SK-N-MC (cell line): ENCODE measurements around the gene ACLY.
"Not testable (repeated sequence)": the region's sequence is repeated elsewhere in the genome, so short reads cannot be mapped to it uniquely, and the experiment has no call there.

ENCODE experiments used
- EZH2 ChIP-seq: fragments of 200-600 bp; sonication (generic); IDR thresholded peaks from one replicate; pipeline ENCODE4 v1.6.1; 2017; ENCODE audit warnings: antibody characterized with exemption
- POLR2AphosphoS5 ChIP-seq: IDR thresholded peaks from 2 replicates; pipeline ENCODE4 v1.6.1; 2012; ENCODE audit warnings: mild to moderate bottlenecking, low read depth, low read length, borderline replicate concordance

DNA sequence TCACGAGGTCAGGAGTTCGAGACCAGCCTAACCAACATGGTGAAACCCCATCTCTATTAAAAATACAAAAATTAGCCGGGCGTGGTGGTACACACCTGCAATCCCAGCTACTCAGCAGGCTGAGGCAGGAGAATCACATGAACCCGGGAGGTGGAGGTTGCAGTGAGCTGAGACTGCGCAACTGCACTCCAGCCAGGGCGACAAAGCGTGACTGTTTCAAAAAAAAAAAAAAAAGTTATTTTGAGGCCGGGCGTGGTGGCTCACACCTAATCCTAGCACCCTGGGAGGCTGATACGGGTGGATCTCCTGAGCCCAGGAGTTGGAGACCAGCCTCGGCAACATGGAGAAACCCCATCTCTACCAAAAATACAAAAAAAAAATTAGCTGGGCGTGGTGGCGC is 67.4 kb downstream of the ACLY start:
- TF ChIP-seq EZH2, POLR2AphosphoS5: not testable (repeated sequence)
